Measurements from ENCODE around the gene GABBR2.
"Not testable (repeated sequence)": the region's sequence is repeated elsewhere in the genome, so short reads cannot be mapped to it uniquely, and the experiment has no call there.

The GABBR2 gene

DNA sequence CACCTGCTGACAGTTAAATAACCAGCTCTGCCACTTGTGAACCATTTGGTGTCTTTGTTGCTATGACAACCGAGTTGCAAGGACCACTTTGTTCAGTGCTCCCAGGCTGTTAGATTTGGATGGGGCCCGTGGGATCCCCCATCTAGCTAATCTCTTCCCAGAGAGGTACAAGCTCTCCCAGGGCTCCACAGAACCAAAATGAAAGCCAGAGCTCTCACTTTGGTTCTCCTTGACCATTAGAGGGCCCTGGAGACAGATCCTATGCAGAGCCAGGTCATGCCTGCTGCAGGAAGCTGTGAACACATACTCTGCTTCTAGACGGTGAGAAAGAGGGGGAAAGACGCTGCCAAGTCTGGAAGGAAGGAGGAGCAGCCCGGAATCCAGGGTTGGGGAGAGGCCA is 224.6 kb downstream of the GABBR2 start:
- in situ Hi-C loops (cut with HindIII; ENCODE audit: low pct_ligation_motif_present, low pct_unique_long_range_greater_than_20kb, low sequenced_read_pairs): no loop called here
- DNase-seq: no peak

DNA sequence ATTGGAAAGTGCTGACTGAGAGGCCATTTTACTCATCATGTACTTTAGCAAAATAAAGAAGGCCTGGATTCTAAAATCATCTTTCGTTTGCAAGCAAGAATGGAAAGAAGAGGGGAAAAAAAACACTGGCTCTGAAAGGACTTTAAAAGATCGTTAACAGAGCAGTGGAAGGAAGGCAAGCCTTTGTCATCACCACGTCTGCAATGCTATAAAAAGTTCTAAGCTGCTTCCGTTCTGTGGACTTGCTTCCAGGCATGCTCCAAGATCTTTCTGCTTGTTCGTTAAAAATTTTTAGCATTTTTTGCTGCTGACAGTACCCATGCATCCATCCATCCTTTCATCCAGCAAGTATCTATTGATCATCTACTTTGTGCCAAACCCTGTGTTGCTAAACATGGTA is 226.5 kb downstream of the GABBR2 start:
- DNase-seq: no peak
- in situ Hi-C loops (cut with HindIII; ENCODE audit: low pct_ligation_motif_present, low pct_unique_long_range_greater_than_20kb, low sequenced_read_pairs): no loop called here

- in situ Hi-C loops (cut with HindIII; ENCODE audit: low pct_ligation_motif_present, low pct_unique_long_range_greater_than_20kb, low sequenced_read_pairs): no loop called here
- DNase-seq: no peak
Measured at GRCh38 chr9:98481676-98482075, 227.1 kb downstream of the GABBR2 start.

- in situ Hi-C loops (cut with HindIII; ENCODE audit: low pct_ligation_motif_present, low pct_unique_long_range_greater_than_20kb, low sequenced_read_pairs): no loop called here
Measured at GRCh38 chr9:98479967-98480847, 228.5 kb downstream of the GABBR2 start.

DNA sequence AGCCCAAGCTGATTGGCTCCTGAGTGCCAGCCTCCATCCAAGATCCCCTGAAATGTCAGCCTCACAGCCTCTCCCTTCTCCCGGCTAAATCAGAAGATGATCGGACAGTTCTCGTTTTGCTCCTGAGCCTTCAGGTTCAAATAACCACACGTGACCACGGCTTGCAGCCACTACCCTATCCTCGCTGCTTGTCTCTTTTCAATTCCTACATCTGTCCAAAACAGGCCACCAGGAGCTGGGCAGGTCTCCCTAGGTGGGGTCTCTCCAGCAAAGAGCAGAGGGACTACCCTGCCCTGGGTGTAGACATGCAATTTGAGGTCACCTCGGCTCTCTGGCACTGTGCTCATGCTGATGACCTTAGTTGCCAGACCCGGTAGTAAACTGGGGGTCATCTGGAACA is 229.3 kb downstream of the GABBR2 start:
- DNase-seq: no peak

More at GRCh38 chr9:98479967-98480847, 228.5 kb downstream of the GABBR2 start:
- no peak for DNase-seq

GRCh38 chr9:98477884-98478283 is 230.9 kb downstream of the GABBR2 start:
- in situ Hi-C loops (cut with HindIII; ENCODE audit: low pct_ligation_motif_present, low pct_unique_long_range_greater_than_20kb, low sequenced_read_pairs): no loop called here
- no peak for DNase-seq

More for the DNA sequence above, 229.3 kb downstream of the GABBR2 start:
- in situ Hi-C loops (cut with HindIII; ENCODE audit: low pct_ligation_motif_present, low pct_unique_long_range_greater_than_20kb, low sequenced_read_pairs): no loop called here

GRCh38 chr9:98472216-98472615 is 236.5 kb downstream of the GABBR2 start:
- DNase-seq: no peak

GRCh38 chr9:98471185-98471584 is 237.6 kb downstream of the GABBR2 start:
- in situ Hi-C loops (cut with HindIII; ENCODE audit: low pct_ligation_motif_present, low pct_unique_long_range_greater_than_20kb, low sequenced_read_pairs): no loop called here
- no peak for DNase-seq

More at GRCh38 chr9:98472216-98472615, 236.5 kb downstream of the GABBR2 start:
- in situ Hi-C loops (cut with HindIII; ENCODE audit: low pct_ligation_motif_present, low pct_unique_long_range_greater_than_20kb, low sequenced_read_pairs): no loop called here

GRCh38 chr9:98468567-98469239 is 240.0 kb downstream of the GABBR2 start:
- in situ Hi-C loops (cut with HindIII; ENCODE audit: low pct_ligation_motif_present, low pct_unique_long_range_greater_than_20kb, low sequenced_read_pairs): no loop called here

DNA sequence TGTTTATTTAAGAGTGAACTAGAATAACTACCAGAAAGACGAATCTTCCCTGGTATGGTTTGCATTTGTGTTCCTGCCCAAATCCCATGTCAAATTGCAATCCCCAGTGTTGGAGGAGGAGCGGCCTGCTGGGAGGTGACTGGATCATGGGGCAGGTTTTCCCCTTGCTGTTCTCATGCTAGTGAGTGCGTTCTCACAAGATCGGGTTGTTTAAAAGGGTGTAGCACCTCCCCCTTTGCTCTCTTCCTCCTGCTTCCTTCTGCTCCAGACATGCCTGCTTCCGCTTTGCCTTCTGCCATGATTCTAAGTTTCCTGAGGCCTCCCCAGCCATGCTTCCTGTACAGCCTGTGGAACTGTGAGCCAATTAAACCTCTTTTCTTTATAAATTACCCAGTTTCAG is 242.9 kb downstream of the GABBR2 start:
- in situ Hi-C loops (cut with HindIII; ENCODE audit: low pct_ligation_motif_present, low pct_unique_long_range_greater_than_20kb, low sequenced_read_pairs): no loop called here
- DNase-seq: no peak

More at GRCh38 chr9:98468567-98469239, 240.0 kb downstream of the GABBR2 start:
- no peak for DNase-seq

GRCh38 chr9:98464156-98464690 is 244.5 kb downstream of the GABBR2 start:
- in situ Hi-C loops (cut with HindIII; ENCODE audit: low pct_ligation_motif_present, low pct_unique_long_range_greater_than_20kb, low sequenced_read_pairs); DNase-seq: not testable (repeated sequence)

- no peak for DNase-seq
- in situ Hi-C loops (cut with HindIII; ENCODE audit: low pct_ligation_motif_present, low pct_unique_long_range_greater_than_20kb, low sequenced_read_pairs): no loop called here
Measured at GRCh38 chr9:98462310-98462709, 246.4 kb downstream of the GABBR2 start.

DNA sequence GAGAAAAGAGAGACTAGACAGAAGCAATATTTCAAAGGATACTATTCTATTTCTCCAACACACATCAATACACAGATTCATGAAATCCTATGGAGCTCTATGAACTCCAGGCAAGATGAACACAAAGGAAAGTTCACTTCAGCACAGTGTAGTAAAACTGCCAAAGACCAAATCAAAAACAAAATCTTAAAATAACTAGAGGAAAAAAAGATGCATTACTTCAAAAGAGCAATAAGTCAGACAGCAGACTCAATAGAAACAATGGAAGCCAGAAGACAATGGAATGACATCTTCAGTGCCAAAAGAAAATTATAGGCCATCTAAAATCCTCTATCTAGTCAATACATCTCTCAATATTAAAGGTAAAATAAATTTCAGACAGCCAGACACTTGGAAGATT is 248.0 kb downstream of the GABBR2 start:
- in situ Hi-C loops (cut with HindIII; ENCODE audit: low pct_ligation_motif_present, low pct_unique_long_range_greater_than_20kb, low sequenced_read_pairs): no loop called here
- DNase-seq: no peak

DNA sequence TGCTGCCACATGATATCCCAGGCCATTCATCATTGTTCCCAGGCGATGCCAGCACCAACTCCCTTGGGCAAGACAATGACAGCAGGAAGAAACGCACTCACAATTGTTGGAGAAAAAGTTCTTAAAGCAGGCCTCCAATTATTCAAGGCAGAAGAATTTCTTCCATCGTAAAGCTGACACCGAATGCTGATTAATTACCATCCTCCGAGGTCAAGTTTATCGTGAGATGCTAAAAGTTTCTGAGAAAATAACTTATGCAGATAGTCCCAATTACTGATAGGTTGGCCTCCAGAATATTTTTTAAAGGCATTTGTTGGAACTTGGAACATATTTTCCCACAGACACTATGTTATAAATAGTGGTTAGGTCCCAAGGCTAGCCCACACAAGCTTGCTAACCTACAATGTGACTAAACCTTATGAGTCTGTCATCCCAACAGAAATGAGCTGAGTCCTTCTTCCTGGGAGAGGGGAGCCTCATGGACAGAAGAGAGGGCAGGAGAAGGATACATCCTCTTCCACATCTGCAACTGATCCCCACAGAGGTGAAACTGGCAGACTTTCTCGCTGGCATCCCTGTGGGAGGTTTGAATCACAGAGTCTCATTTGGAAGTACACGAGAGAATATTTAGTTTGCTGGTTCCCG is 250.9 kb downstream of the GABBR2 start:
- DNase-seq: no peak

DNA sequence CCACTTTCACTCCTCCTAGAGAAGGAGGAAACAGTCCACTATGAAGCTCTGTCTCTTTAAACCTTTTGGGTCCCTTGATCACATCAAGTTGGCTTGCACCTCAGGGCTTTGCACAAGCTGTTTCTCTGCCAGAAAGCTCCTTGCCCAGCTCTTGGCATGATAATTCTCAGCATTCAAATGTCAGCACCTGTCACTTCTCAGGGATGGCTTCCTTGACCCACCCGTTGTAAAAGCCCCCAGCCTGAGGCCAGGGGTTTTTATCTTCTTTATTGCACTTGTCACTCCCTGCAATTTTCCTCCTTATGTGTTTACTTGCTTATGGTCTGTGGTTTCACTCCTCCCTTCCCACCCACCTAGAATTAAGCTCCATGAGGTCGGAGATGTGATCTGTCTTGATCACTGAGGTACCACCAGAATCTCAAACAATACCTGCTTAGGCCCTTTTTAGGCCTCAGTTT is 252.6 kb downstream of the GABBR2 start:
- in situ Hi-C loops (cut with HindIII; ENCODE audit: low pct_ligation_motif_present, low pct_unique_long_range_greater_than_20kb, low sequenced_read_pairs): no loop called here

More for the DNA sequence above, 250.9 kb downstream of the GABBR2 start:
- in situ Hi-C loops (cut with HindIII; ENCODE audit: low pct_ligation_motif_present, low pct_unique_long_range_greater_than_20kb, low sequenced_read_pairs): no loop called here

DNA sequence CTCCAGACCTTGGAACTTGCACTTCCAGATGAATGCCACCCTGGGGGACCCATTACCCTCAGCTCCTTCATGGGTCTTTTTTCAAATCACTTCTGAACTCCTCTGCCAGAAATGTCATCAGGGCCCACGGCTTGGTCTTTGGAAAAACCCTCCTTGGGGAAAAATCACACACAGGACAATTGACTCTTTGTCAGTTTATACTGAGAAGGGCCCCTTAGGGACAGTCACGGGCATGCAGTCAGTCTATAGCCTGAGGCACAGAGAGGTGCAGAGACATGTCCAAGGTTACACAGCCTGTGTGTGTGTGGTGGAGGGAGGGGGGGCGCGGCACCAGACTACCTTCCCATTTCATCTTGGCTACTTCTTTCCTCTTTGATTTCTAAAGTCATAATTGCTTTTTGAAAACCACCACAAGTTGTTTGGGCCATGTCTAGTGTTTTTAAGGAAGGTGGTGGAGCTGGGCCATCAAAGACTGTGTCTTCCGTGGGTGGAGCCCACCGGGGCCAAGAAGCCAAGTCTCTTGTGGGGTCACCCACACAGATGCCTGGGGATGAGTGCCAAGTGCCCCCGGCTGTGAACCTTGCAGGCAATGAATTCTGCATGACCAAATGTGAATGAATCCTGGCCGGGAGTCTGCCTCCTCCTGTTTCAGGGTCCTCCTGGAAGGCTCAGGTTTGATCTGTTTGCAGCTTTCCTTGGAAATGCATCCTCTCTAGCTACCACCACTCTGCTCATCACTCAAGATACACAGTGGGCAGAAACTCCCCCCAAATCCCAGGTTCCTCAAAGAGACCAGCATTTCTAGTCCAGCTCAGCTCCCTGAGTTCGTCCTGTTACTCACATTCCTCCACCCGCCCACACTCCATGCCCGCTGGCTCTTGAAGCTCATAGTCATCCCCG is 253.2 kb downstream of the GABBR2 start:
- no peak for DNase-seq
- in situ Hi-C loops (cut with HindIII; ENCODE audit: low pct_ligation_motif_present, low pct_unique_long_range_greater_than_20kb, low sequenced_read_pairs): no loop called here

More for the DNA sequence above, 252.6 kb downstream of the GABBR2 start:
- no peak for DNase-seq

GRCh38 chr9:98453589-98454311 is 255.0 kb downstream of the GABBR2 start:
- DNase-seq: no peak
- in situ Hi-C loops (cut with HindIII; ENCODE audit: low pct_ligation_motif_present, low pct_unique_long_range_greater_than_20kb, low sequenced_read_pairs): no loop called here
